Urinary bladder (tissue), 4 donors: ENCODE measurements around the gene PIK3CG. TPM values are rescaled to one million over a fixed set of nuclear protein-coding genes. Genes with fewer than 3 reads are reported as not detected.
"Not testable (repeated sequence)": the region's sequence is repeated elsewhere in the genome, so short reads cannot be mapped to it uniquely, and the experiment has no call there.

Source experiments
- DNase-seq: peaks from one replicate; pipeline ENCODE4 v3.0.0-alpha.2; 2015; ENCODE audit errors: extremely low spot score
- H3K27ac ChIP-seq: one replicate; pipeline ENCODE4 v1.5.1; 2013; ENCODE audit warnings: low read depth, mild to moderate bottlenecking, moderate library complexity
- H3K36me3 ChIP-seq: one replicate; pipeline ENCODE4 v1.6.1; 2013; ENCODE audit warnings: mild to moderate bottlenecking, moderate library complexity; ENCODE audit not compliant: insufficient read depth
- H3K4me1 ChIP-seq: one replicate; pipeline ENCODE4 v1.6.1; 2013; ENCODE audit warnings: mild to moderate bottlenecking, moderate library complexity; ENCODE audit not compliant: insufficient read depth
- H3K4me3 ChIP-seq: one replicate; pipeline ENCODE4 v1.5.1; 2013; ENCODE audit warnings: low read depth, low read length
- WGBS: extraction: QIAGEN DNeasy Blood & Tissue Kit; methylation state at CpG from one replicate; pipeline ENCODE4 v1.1.7; 2013; 5-methylcytosine and 5-hydroxymethylcytosine counted together
- polyA plus RNA-seq: library from polyadenylated mRNA; stranded (reverse); fragments of 200-250 nt; gene quantifications from one replicate; pipeline ENCODE4 v1.2.3, GENCODE V29; 2013
- total RNA-seq: library from RNA; depleted of rRNA; stranded (reverse); fragments of >200 nt; gene quantifications from one replicate; pipeline ENCODE4 v1.2.3, GENCODE V29; 2014
- donor health status: healthy with polysubstance abuse.
- donor health status: healthy.

The PIK3CG gene
- total RNA-seq = 12.1 TPM
- polyA plus RNA-seq = 0.82 TPM

DNA sequence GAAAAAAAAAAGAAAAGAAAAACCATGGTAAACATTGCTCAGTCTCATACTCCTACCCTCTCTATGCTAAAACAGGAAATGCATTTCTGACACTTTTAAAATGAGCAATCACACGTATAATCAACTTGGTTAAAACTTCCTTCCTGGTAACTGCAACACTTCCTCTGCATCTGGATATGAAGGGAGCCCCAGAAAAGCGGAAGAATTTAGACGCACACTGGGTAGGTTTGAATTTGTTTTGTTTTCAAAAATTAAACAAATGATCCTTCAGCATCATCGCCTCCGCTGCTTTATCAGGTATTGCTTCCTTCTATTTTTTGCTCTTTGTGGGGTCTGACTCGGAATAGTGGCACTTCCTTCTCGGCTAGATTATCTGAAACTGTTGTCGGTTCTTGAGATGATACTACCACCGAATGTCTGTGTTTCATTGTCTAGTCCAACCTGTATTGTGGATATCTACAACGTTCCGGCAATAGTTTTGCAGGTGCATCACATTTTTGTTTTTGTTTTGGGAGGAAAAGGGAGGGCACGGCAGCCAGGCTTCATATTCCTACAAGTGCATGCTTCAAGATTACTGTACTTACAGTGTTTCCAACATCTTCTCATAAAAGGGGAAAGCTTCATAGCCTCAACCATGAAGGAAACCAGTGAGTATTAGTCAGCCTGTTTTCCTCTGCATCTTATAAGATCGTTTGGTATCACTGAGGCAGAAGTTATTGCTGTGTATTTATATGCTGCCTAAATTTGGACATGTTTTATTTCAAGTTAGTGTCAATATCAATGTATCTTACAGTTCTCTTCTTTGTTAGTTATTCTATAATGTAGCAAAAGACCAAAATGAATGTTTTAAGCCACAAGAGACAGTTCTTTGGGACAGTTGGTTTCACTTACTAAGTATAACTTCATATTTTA lies at the start of gene PIK3CG:
Gene PIK3CG (plus strand): TSS at position 153 of the 912 bp plus-strand sequence. CDS start 2,280 bp downstream, outside the sequence.
- DNase-seq = no peak

DNA sequence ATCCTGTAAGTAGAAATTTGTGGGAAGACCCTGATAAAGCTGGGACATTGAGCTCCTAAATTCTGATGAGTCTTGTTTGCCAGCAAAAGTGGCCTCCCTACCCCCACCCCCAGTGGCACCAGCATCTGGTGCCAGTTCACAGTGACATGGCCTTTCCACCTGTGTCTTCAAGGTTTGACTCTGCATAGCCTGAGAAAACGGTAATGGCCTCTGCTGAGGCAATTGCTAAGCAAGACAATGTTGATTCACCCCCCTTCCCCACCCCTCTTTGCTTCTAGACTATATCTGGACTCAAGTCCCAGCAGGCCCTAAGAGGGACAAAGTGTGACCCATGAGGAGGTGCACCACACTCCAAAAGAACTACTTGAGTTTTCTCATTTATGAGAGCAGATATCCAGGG lies 48.0 kb upstream of the PIK3CG start:
- Histone ChIP-seq H3K36me3 (no peaks in the 10 kb centered on the region), H3K27ac (no peak overlapping the region), H3K4me3 (no peak overlapping the region), H3K4me1 (no peaks in the 10 kb centered on the region)
- WGBS = 77% methylated on average over 1 of the region's 1 CpG
- no peak for DNase-seq

More for the DNA sequence above, at the start of gene PIK3CG:
- no peak within 1 kb of the TSS for H3K27ac ChIP-seq
- H3K36me3 ChIP-seq = no peaks in the 10 kb centered on the region
- H3K4me1 ChIP-seq = peaks cover 1% of the 10 kb centered on the region
- peak within 1 kb of the TSS; percentile 49 for H3K4me3 ChIP-seq
- 65% methylated on average over 13 of the region's 13 CpGs for WGBS

DNA sequence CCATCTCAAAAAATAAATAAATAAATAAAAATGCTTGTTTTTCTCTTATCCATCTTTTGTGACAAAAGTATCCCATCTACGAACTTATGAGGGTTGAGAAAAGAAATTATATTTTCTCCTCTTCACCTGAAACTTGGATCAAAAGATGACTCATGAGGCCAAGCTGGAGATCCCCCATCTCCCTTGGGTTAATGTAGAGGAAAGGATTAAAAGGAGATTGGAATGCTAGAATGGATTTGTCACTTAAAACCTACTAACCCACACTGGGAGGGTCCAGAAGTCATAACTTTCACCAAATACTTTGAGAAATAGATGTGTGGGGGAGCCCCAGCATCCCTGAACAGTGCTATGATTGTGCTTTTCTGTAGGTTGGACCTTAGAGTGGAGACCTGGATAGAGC lies 46.3 kb upstream of the PIK3CG start:
- no peak for DNase-seq
- no peak overlapping the region for H3K4me3 ChIP-seq
- H3K4me1 ChIP-seq = no peaks in the 10 kb centered on the region
- WGBS = 0% methylated on average over 1 of the region's 1 CpG
- H3K36me3 ChIP-seq = no peaks in the 10 kb centered on the region
- H3K27ac ChIP-seq = no peak overlapping the region

DNA sequence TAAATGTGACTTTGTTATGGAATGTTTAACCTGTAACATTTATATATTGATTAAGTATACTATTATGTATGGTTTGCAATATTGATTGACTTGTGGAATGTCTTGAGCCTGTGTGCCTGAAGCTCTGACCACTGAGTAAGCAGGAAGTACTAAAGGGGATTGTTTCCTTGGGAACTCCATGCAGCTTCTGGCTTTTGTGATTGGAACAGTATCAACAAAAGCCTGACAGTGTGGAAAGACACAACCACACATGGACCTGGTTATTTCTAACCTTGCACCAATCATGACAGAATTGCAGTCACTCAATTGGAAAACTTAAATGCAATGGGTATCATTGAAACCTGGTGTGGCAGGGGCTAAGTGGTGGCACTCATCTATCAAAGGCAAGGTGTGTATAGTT lies 45.5 kb upstream of the PIK3CG start:
- Histone ChIP-seq H3K27ac (no peak overlapping the region), H3K4me1 (no peaks in the 10 kb centered on the region), H3K36me3 (no peaks in the 10 kb centered on the region), H3K4me3 (no peak overlapping the region)
- DNase-seq = no peak

DNA sequence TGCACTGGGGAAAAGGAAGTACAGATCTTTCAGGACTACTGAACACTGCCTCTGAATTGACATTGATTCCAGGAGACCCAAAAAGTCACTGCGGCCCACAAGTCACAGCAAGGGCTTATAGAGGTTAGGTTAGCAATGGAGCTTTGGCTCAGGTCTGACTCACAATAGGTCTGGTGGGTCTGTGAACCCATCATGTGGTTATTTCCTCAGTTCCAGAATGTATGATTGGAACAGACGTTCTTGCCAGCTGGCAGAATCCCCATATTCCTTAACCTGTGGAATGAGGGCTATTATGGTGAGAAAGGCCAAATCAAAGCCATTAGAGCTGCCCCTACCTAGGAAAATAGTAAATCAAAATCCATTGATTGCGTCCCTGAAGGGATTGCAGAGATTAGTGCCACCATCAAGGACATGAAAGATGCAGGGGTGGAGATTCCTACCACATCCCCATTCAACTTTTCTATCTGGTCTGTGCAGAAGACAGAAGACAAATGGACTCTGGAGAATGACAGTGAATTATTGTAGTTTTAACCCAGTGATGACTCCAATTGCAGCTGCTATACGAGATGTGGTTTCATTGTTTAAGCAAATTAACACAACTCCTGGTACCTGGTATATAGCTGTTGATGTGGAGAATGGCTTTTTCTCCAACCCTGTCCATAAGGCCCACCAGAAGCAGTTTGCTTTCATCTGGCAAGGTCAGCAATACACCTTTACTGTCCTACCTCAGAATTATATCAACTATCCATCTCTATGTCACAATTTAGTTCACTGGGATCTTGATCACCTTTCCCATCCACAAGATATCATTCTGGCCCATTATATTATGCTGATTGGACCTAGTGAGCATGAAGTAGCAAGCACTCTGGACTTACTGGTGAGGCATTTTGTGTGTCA lies 44.5 kb upstream of the PIK3CG start:
- H3K4me3 ChIP-seq = no peak overlapping the region
- no peaks in the 10 kb centered on the region for H3K4me1 ChIP-seq
- WGBS = 80% methylated on average over 4 of the region's 4 CpGs
- no peaks in the 10 kb centered on the region for H3K36me3 ChIP-seq
- no peak for DNase-seq
- no peak overlapping the region for H3K27ac ChIP-seq

DNA sequence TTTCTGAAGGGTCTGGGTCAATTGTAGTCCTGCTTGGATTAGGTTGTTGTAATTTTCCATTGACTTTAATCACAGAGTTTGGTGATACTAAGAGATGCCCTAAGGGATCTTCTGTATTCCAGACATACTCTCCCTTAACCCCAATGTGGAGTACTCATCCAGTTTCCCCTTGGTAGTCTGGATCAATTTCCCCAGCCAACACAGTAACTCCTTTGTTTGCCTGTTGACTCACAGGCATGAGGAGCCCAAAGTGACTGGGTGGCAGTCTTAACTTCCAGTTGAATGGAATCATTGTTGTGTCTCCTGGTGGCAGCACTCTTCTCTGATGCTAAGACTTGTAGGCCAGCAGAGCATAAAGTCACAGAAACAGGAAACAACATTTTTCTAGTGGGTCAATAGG lies 41.5 kb upstream of the PIK3CG start:
- Histone ChIP-seq H3K36me3 (no peaks in the 10 kb centered on the region), H3K4me1 (no peaks in the 10 kb centered on the region), H3K4me3 (no peak overlapping the region), H3K27ac (no peak overlapping the region)
- no peak for DNase-seq

DNA sequence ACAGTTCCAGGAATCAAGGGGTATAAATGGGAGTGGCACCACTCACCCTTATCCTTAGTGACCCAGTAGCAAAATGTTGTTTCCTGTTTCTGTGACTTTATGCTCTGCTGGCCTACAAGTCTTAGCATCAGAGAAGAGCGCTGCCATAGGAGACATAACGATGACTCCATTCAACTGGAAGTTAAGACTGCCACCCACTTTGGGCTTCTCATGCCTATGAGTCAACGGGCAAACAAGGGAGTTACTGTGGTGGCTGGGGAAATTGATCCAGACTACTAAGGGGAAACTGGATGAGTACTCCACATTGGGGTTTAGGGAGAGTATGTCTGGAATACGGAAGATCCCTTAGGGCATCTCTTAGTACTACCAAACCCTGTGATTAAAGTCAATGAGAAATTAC lies 40.6 kb upstream of the PIK3CG start:
- Histone ChIP-seq H3K4me1 (no peaks in the 10 kb centered on the region), H3K36me3 (no peaks in the 10 kb centered on the region), H3K4me3 (no peak overlapping the region), H3K27ac (no peak overlapping the region)
- DNase-seq = no peak
- 96% methylated on average over 4 of the region's 4 CpGs for WGBS

DNA sequence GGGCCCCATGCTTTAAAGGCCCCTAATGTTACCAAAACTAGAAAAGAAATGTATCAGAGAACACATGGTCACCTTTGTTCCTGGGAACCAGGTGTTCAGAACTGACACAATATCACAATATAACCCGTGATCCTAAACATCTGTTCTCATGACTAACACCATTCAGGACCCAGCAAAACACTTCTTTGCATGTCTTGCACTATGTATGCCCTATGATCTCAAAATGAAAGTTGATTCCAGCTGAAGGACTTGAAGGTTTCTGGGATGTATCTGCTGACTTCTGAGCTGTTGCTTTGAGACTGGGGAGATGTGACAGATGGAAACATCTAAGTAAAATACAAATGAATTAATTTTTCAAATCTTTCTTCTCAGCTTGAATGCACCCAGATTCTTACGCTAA lies 37.5 kb upstream of the PIK3CG start:
- H3K4me3 ChIP-seq = no peak overlapping the region
- no peak for DNase-seq
- H3K36me3 ChIP-seq = no peaks in the 10 kb centered on the region
- WGBS = 79% methylated on average over 2 of the region's 2 CpGs
- H3K27ac ChIP-seq = no peak overlapping the region
- H3K4me1 ChIP-seq = no peaks in the 10 kb centered on the region

DNA sequence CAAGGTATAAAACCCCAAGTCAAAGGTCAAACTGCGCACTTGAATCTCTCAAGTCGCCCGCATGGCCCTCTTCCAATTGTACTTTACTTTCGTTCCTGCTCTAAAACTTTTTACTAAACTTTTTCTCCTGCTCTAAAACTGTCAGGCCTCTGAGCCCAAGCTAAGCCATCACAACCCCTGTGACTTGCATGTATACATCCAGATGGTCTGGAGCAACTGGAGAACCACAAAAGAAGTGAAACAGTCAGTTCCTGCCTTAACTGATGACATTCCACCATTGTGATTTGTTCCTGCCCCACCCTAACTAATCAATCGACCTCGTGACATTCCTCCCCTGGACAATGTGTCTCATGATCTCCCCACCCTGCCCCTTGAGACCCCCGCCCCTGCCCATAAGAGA lies 35.6 kb upstream of the PIK3CG start:
- no peak for DNase-seq
- 87% methylated on average over 7 of the region's 7 CpGs for WGBS
- no peak overlapping the region for H3K4me3 ChIP-seq
- no peaks in the 10 kb centered on the region for H3K4me1 ChIP-seq
- H3K36me3 ChIP-seq = no peaks in the 10 kb centered on the region
- no peak overlapping the region for H3K27ac ChIP-seq

DNA sequence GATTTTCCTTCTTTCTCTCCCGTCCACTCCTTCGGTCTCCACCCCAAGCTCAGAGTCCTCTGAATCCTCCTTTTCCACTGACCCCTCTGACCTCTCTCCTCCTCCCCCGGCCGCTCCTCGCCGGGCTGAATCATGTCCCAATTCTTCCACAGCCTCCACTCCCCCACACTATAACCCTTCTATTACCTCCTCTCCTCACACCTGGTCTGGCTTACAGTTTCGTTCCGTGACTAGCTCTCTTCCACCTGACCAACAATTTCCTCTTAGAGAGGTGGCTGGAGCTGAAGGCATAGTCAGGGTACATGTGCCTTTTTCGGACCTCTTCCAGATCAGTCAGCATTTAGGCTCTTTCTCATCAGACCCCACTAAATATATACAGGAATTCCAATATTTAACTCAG lies 34.2 kb upstream of the PIK3CG start:
- 90% methylated on average over 9 of the region's 9 CpGs for WGBS
- not testable (repeated sequence) for H3K4me3 ChIP-seq, H3K27ac ChIP-seq, H3K36me3 ChIP-seq, H3K4me1 ChIP-seq, DNase-seq

DNA sequence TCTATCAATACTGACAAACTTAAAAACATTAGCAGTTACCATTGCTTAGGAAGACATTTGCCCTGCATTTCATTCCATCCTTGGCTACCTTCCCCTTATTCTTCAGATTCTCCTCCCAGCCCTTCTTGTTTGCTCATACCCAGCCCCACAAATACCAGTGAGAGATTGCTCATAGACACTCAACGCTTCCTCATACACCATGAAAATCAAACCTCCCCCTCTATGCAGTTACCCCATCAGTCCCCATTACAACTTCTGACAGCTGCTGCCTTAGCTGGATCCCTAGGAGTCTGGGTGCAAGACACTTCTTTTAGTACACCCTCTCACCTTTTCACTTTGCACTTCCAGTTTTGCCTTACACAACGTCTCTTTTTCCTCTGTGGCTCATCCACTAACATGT lies 28.3 kb upstream of the PIK3CG start:
- Histone ChIP-seq H3K4me1 (no peaks in the 10 kb centered on the region), H3K36me3 (no peaks in the 10 kb centered on the region), H3K4me3 (no peak overlapping the region), H3K27ac (no peak overlapping the region)
- 81% methylated on average over 2 of the region's 2 CpGs for WGBS
- DNase-seq = no peak

DNA sequence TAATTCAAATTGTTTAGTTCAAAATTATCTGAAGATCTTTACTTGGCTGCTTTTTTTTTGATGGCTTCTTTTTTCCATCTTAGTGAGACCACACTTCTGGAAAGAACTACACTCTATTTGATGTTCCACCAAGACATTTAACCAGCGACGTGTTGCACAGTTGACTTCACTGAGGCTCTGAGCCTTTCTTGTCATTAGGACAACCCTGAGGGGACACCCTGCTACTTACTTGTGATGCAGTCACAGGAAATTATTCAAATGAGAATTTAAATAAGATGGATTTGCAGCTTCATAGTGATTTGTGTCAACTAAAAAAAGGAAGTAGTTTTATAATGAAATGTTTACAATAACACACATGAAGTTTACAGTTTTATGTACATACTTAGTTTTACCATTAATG lies 25.6 kb upstream of the PIK3CG start:
- Histone ChIP-seq H3K4me3 (no peak overlapping the region), H3K27ac (no peak overlapping the region), H3K36me3 (no peaks in the 10 kb centered on the region), H3K4me1 (no peaks in the 10 kb centered on the region)
- DNase-seq = no peak
- WGBS = 85% methylated on average over 2 of the region's 2 CpGs

DNA sequence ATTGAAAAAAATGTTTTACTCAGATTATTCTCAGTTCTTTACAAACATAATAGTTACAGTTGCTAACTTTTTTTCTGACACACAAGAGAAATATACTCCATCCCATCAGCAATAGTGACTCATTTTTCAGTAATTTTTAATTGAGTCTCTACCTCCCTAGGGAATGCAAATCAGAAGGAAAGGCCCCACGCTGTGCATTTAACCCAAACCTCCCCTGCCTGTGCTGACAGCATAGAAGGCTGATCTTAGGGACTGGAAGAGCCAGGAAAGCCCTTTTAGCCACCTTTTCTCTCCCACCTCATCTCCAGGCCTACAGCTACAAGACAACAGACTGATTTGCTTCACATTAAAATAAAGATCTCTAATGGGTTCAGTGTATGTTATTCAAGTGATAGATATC lies 24.7 kb upstream of the PIK3CG start:
- Histone ChIP-seq H3K36me3 (no peaks in the 10 kb centered on the region), H3K4me3 (no peak overlapping the region), H3K27ac (no peak overlapping the region), H3K4me1 (no peaks in the 10 kb centered on the region)
- WGBS = 29% methylated on average over 1 of the region's 1 CpG
- no peak for DNase-seq

DNA sequence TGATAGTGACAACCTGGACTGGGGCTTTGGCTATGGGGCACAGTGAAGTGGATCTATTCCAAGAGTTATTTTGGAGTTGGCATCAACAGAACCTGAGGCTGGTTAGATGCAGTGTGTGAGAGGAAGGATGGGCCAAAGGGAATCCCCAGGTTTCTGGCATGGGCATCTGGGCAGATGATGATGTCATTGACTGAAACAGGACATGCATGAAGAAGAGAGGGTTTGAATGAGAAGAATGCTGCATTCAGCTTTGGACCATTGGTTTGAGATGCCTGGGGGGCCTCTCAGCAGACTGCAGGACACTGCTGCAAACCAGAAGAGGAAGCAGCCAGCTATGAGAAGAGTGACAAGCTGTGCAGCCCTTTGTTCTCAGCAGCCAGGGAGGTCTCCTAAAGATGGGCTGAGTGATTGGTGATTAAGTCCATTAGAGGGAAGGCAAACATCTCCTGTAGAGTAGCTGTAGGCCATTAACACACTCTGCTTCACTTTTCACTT lies 23.1 kb upstream of the PIK3CG start:
- no peaks in the 10 kb centered on the region for H3K36me3 ChIP-seq
- no peaks in the 10 kb centered on the region for H3K4me1 ChIP-seq
- no peak for DNase-seq
- H3K27ac ChIP-seq = no peak overlapping the region
- H3K4me3 ChIP-seq = no peak overlapping the region
